ENCODE measurements around the gene MBD3.
"Not testable (repeated sequence)": the region's sequence is repeated elsewhere in the genome, so short reads cannot be mapped to it uniquely, and the experiment has no call there.

The MBD3 gene

GRCh38 chr19:1592755-1593500 is at the start of gene MBD3:
TSS of gene MBD3 (minus strand) at chr19:1592865. CDS start at chr19:1592631, 234 bp downstream.
- no peak for TF ChIP-seq CTCF (IDR thresholded peaks at IDR 0.05)
- Histone ChIP-seq H3K4me3 (peak within 1 kb of the TSS; percentile 90), H3K27ac (peak within 1 kb of the TSS; percentile 86 to 100)
- peak; percentile 93 for DNase-seq (ENCODE audit: low spot score)

- not testable (repeated sequence) for H3K4me3 ChIP-seq; H3K27ac ChIP-seq; DNase-seq (ENCODE audit: low spot score)
Measured at GRCh38 chr19:1640893-1641448, 48.3 kb upstream of the MBD3 start.

GRCh38 chr19:1636325-1637236 is 43.9 kb upstream of the MBD3 start:
- no peak for TF ChIP-seq CTCF (IDR thresholded peaks at IDR 0.05)
- no peak for DNase-seq (ENCODE audit: low spot score)
- Histone ChIP-seq H3K27ac (no peak overlapping the region), H3K4me3 (no peak overlapping the region)

- H3K4me3 ChIP-seq, result no peak overlapping the region
- H3K27ac ChIP-seq, result no peak overlapping the region
- no peak for DNase-seq (ENCODE audit: low spot score)
- no peak for TF ChIP-seq CTCF (IDR thresholded peaks at IDR 0.05)
Measured at GRCh38 chr19:1634938-1635243, 42.2 kb upstream of the MBD3 start.

GRCh38 chr19:1634242-1634937 is 41.7 kb upstream of the MBD3 start:
- Histone ChIP-seq H3K4me3 (no peak overlapping the region), H3K27ac (no peak overlapping the region)
- DNase-seq (ENCODE audit: low spot score), result no peak
- no peak for TF ChIP-seq CTCF (IDR thresholded peaks at IDR 0.05)

GRCh38 chr19:1633269-1633826 is 40.7 kb upstream of the MBD3 start:
- H3K4me3 ChIP-seq, result no peak overlapping the region
- DNase-seq (ENCODE audit: low spot score), result no peak
- no peak for TF ChIP-seq CTCF (IDR thresholded peaks at IDR 0.05)
- H3K27ac ChIP-seq, result no peak overlapping the region
